Body of pancreas (tissue), 4 donors: ENCODE results near the gene TOX2. TPM values are rescaled to one million over a fixed set of nuclear protein-coding genes. Genes with fewer than 3 reads are reported as not detected.

Experiments
- ATAC-seq: fragments of 150-250 bp; one replicate; pipeline ENCODE4 v1.9.1; 2016
- DNase-seq, 4 donors: peaks; one replicate each; pipeline ENCODE4 v3.0.0-alpha.2; 2019
- H3K27ac ChIP-seq, 4 donors: fragments of 200-600 bp; sonication (generic); 1 replicate in 3 of 4; 2 replicates in 1 of 4; pipeline versions ENCODE4 v1.5.1 to v1.6.1; 2016 to 2019; ENCODE audit warnings: mild to moderate bottlenecking in 1 of 4, mixed read lengths in 1 of 4, moderate library complexity in 1 of 4
- H3K27me3 ChIP-seq, 2 donors: fragments of 200-600 bp; sonication (generic); one replicate each; pipeline ENCODE4 v1.6.0; 2016; ENCODE audit warnings: mild to moderate bottlenecking in 1 of 2
- H3K36me3 ChIP-seq, 2 donors: fragments of 200-600 bp; sonication (generic); replicated peaks in 1 of 2; 2 replicates each; pipeline ENCODE4 v1.5.1; 2016; ENCODE audit warnings: low read depth in 2 of 2; ENCODE audit not compliant: insufficient read depth in 1 of 2
- H3K4me1 ChIP-seq: fragments of 200-600 bp; sonication (generic); one replicate; pipeline ENCODE4 v1.6.0; 2016
- H3K4me3 ChIP-seq, 2 donors: fragments of 200-600 bp; sonication (generic); 1 replicate in 1 of 2; 2 replicates in 1 of 2; pipeline ENCODE4 v1.5.1; 2016 to 2019
- H3K9me3 ChIP-seq, 3 donors: fragments of 200-600 bp; sonication (generic); 1 replicate in 2 of 3; 2 replicates in 1 of 3; pipeline ENCODE4 v1.5.1; 2016
- POLR2A ChIP-seq, 3 donors: fragments of 450-650 bp; IDR thresholded peaks; one replicate each; pipeline ENCODE4 v1.6.1; 2016; ENCODE audit warnings: antibody characterized with exemption in 3 of 3, mild to moderate bottlenecking in 2 of 3
- WGBS, 2 donors: methylation state at CpG; one replicate each; pipeline ENCODE4 v1.1.5; 2017; 5-methylcytosine and 5-hydroxymethylcytosine counted together
- intact Hi-C: fragments of 100-400 bp; cut with DNase I; formaldehyde crosslinking; loops from one replicate; pipeline ENCODE4 v1.15.1; 2023
- total RNA-seq, 2 donors: library from RNA; depleted of rRNA; stranded (reverse); fragments of >200 nt; gene quantifications; one replicate each; pipeline ENCODE4 v1.1.0, GENCODE V29; 2016
- TF ChIP-seq, protein P1 (sequence below), 7 experiments: fragments of 450-650 bp in 4 of 7; fragments of 200-600 bp in 3 of 7; sonication (generic) in 3 of 7; IDR thresholded peaks; one replicate each; pipeline ENCODE4 v1.5.1; 2016 to 2019; ENCODE audit warnings: antibody characterized with exemption in 7 of 7

TOX2 gene
- total RNA-seq, 2 donors from 2014 or later: 1.8 to 2.0 TPM

DNA sequence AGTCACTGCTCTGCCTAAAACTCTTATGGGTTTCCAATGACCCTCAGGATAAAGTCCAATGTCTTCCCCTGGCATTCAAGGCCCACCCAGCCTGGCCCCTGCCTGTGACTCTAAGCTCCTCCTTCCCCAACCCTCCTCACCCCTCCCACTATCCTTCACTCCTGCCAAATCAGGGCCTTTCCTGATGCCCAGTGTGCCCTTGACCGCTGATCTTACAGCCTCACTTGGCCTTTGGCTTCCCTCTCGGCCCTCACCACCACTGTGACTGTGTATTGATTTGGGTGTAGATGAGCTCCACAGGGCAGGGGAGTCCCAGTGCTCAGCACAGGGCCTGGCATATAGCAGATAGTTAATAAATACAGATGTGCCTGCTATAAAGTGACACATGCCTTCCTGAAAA lies 115.7 kb downstream of the TOX2 start:
- no peak for ATAC-seq
- Histone ChIP-seq H3K27ac (no peak overlapping the region), H3K36me3 (no peaks in the 10 kb centered on the region), H3K9me3 (no peaks in the 10 kb centered on the region), H3K4me3 (no peak overlapping the region), H3K27me3 (no peaks in the 10 kb centered on the region), H3K4me1 (no peaks in the 10 kb centered on the region)
- intact Hi-C loops: no loop called here
- DNase-seq: no peak
- WGBS, 2 donors: 55 to 67% methylated on average over 2 of the region's 2 CpGs
- TF ChIP-seq, protein P1, sequence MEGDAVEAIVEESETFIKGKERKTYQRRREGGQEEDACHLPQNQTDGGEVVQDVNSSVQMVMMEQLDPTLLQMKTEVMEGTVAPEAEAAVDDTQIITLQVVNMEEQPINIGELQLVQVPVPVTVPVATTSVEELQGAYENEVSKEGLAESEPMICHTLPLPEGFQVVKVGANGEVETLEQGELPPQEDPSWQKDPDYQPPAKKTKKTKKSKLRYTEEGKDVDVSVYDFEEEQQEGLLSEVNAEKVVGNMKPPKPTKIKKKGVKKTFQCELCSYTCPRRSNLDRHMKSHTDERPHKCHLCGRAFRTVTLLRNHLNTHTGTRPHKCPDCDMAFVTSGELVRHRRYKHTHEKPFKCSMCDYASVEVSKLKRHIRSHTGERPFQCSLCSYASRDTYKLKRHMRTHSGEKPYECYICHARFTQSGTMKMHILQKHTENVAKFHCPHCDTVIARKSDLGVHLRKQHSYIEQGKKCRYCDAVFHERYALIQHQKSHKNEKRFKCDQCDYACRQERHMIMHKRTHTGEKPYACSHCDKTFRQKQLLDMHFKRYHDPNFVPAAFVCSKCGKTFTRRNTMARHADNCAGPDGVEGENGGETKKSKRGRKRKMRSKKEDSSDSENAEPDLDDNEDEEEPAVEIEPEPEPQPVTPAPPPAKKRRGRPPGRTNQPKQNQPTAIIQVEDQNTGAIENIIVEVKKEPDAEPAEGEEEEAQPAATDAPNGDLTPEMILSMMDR (IDR thresholded peaks at IDR 0.05): no peak
- no peak for TF ChIP-seq POLR2A (IDR thresholded peaks at IDR 0.05)

DNA sequence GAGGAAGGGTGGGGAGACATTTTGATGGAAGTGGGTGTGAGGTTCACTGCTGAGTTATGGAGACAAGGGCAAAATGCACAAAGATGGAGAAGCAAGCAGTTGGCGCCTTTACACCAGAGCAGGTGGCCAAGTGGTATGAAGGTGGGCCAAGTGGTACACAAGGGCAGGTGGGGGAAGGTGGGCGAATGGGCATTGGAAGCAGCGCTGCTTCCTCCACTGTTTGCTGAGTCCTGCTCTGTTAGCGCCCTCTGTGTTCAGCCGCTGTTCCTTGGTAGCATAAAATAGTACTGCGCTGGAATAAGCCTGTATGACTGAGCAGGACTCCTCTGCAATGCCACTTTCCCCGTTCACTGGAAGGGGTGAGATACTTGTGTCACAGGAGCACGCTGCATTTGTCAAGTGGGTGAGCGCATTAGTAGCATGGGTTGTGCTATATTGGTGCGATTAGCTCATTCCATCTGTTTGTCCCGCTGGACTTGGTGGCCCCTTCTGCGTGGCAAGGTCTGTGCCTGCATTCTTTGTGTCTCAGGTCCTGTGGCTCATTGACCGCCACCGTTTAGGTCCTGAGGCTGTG lies 116.4 kb downstream of the TOX2 start:
- H3K27me3 ChIP-seq: no peaks in the 10 kb centered on the region

DNA sequence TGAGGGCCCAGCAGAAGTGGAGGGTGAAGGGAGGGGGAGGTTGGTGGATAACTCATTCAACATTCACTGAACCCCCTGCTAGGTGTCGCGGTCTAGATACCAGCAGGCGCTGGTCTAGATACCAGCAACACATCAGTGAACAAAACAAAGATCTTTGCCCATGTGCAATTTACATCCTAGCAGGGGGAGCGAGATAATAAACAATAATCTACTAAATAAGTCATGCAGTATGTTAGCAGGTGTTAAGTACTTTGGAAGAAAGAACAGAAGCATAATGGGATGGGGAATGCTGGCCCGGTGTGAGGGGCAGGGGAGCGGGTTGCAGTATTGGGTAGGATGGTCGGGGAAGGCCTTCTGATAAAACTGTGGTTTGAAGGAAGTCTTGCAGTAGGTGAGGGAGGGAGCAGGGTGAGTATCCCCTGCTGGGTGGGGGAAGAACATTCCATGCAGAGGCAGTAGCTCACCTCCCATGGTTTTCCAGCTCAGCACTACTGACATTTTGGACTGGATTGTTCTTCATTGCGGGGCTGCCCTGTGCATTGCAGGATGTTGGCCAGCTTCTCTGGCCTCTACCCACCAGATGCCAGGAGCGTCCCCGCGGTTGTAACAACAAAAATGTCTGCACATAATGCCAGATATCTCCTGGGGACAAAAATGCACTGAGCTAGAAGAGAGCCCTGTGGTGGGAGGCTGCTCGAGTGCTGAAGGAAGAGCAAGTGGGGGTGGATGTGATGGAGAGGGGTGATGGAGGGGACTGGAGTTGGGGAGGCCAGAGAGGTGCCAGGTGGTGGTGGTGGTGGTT lies 117.3 kb downstream of the TOX2 start:
- Histone ChIP-seq H3K27ac (no peak overlapping the region), H3K36me3 (no peaks in the 10 kb centered on the region), H3K9me3 (no peaks in the 10 kb centered on the region), H3K4me1 (no peaks in the 10 kb centered on the region), H3K4me3 (no peak overlapping the region), H3K27me3 (no peaks in the 10 kb centered on the region)
- intact Hi-C loops: no loop called here
- ATAC-seq: no peak
- no peak for TF ChIP-seq POLR2A (IDR thresholded peaks at IDR 0.05)
- TF ChIP-seq, protein P1 (IDR thresholded peaks at IDR 0.05): no peak
- whole genome bisulfite sequencing, 2 donors: 60 to 62% methylated on average over 12 of the region's 12 CpGs
- DNase-seq: no peak

More for the DNA sequence above, 116.4 kb downstream of the TOX2 start:
- DNase-seq: no peak
- no peak overlapping the region for H3K27ac ChIP-seq
- intact Hi-C loops: no loop called here
- no peaks in the 10 kb centered on the region for H3K36me3 ChIP-seq
- WGBS, 2 donors: 76 to 78% methylated on average over 14 of the region's 14 CpGs
- no peak for ATAC-seq
- H3K9me3 ChIP-seq: no peaks in the 10 kb centered on the region
- H3K4me1 ChIP-seq: no peaks in the 10 kb centered on the region
- TF ChIP-seq POLR2A (IDR thresholded peaks at IDR 0.05): no peak
- TF ChIP-seq, protein P1 (IDR thresholded peaks at IDR 0.05): no peak
- no peak overlapping the region for H3K4me3 ChIP-seq

DNA sequence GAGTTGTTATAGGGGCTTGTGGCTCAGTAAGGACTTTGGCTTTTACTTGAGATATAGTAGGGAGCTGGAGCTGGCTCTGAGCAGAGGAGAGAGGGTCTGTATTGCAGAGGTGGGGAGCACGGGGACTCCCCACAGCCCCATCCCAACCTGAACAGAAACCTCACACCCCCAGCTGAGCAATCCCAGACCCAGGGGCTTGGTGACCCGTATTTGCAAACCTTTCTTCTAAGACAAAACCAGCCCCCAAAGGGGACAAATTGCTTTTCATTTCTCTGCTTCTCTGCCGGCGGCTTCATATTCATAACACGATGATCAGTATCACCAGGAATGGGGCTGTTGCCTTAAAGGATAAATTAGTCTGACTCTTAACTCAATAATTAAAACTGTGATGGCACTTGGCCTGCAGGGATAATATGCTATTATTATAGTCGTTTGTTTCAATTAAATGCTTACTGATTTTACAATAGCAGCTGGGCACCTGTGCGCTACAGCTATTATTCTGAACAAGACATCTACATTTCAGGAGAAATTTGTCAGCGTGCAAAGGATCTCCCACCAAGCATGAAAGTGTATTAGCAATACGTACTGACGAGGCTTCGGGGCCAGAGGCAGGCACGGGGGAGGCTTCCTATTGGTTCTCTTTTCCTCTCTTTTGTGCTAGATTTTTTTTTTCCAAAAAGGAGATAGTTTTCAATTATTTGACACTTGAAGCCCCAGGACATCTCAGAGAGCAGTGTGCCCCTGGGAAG lies 118.1 kb downstream of the TOX2 start:
- no peak for DNase-seq
- no peaks in the 10 kb centered on the region for H3K9me3 ChIP-seq
- H3K27me3 ChIP-seq: no peaks in the 10 kb centered on the region
- intact Hi-C loops: no loop called here
- 56 to 58% methylated on average over 12 of the region's 12 CpGs for WGBS, 2 donors
- H3K36me3 ChIP-seq: no peaks in the 10 kb centered on the region
- TF ChIP-seq, protein P1 (IDR thresholded peaks at IDR 0.05): no peak
- no peak for TF ChIP-seq POLR2A (IDR thresholded peaks at IDR 0.05)
- ATAC-seq: no peak
- H3K4me3 ChIP-seq: no peak overlapping the region
- H3K4me1 ChIP-seq: no peaks in the 10 kb centered on the region
- no peak overlapping the region for H3K27ac ChIP-seq
